PC-9 (cell line): ENCODE results near the gene RAB11B.

Source experiments
- EZH2 ChIP-seq: fragments of 200-600 bp; sonication (generic); IDR thresholded peaks from 2 replicates; pipeline ENCODE4 v1.8.0; 2017; ENCODE audit warnings: antibody characterized with exemption, low read depth
- TF ChIP-seq, protein P1 (sequence below): fragments of 200-600 bp; sonication (generic); conservative IDR thresholded peaks from 2 replicates; pipeline ENCODE4 v1.6.1; 2017; ENCODE audit warnings: mixed run types, antibody characterized with exemption, mild to moderate bottlenecking, moderate library complexity

DNA sequence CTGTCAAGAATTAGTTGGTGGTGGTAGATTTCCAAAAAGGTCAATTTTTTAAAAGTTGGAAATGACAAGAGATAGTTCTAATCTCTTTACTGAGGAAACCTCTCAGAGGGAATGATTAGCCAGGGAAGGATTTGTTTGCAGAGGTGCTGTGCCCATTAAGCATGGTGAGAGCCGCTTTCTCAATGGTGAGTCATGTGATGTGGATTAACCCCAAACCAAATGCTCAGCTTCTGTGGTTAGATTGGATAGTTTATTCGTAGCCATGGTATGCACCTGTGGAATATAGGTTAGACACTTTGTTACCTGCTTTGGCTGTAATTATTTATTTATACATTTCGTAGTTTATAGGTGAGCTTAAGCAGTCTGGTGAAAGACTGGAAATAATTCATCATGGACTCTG, 61.7 kb downstream of the RAB11B start:
- TF ChIP-seq, protein P1, sequence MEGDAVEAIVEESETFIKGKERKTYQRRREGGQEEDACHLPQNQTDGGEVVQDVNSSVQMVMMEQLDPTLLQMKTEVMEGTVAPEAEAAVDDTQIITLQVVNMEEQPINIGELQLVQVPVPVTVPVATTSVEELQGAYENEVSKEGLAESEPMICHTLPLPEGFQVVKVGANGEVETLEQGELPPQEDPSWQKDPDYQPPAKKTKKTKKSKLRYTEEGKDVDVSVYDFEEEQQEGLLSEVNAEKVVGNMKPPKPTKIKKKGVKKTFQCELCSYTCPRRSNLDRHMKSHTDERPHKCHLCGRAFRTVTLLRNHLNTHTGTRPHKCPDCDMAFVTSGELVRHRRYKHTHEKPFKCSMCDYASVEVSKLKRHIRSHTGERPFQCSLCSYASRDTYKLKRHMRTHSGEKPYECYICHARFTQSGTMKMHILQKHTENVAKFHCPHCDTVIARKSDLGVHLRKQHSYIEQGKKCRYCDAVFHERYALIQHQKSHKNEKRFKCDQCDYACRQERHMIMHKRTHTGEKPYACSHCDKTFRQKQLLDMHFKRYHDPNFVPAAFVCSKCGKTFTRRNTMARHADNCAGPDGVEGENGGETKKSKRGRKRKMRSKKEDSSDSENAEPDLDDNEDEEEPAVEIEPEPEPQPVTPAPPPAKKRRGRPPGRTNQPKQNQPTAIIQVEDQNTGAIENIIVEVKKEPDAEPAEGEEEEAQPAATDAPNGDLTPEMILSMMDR: no peak
- no peak for TF ChIP-seq EZH2
